ENCODE measurements around the gene RHAG.

The RHAG gene

GRCh38 chr6:49558238-49558637 lies 78.4 kb downstream of the RHAG start:
- Histone ChIP-seq H3K9ac (ENCODE audit: low read depth, low read length) (no peak overlapping the region), H3K36me3 (ENCODE audit: insufficient read depth, low read depth, low read length) (peaks cover 38% of the 10 kb centered on the region), H3K27ac (ENCODE audit: low read length) (no peak overlapping the region), H3K4me3 (ENCODE audit: low read length) (no peak overlapping the region), H3K9me3 (ENCODE audit: insufficient read depth, low read depth, low read length) (no peaks in the 10 kb centered on the region), H3K4me1 (ENCODE audit: insufficient read depth, low read length) (peaks cover 4% of the 10 kb centered on the region; the same call in 1 of the 2 replicates), H3K27me3 (ENCODE audit: insufficient read depth, low read length) (peaks cover 49% of the 10 kb centered on the region)

GRCh38 chr6:49557177-49557576 lies 79.5 kb downstream of the RHAG start:
- no peak overlapping the region for H3K4me3 ChIP-seq (ENCODE audit: low read length)
- H3K9me3 ChIP-seq (ENCODE audit: insufficient read depth, low read depth, low read length), result no peaks in the 10 kb centered on the region
- no peak overlapping the region for H3K27ac ChIP-seq (ENCODE audit: low read length)
- peaks cover 40% of the 10 kb centered on the region for H3K36me3 ChIP-seq (ENCODE audit: insufficient read depth, low read depth, low read length)
- no peak overlapping the region for H3K9ac ChIP-seq (ENCODE audit: low read depth, low read length)
- H3K27me3 ChIP-seq (ENCODE audit: insufficient read depth, low read length), result peaks cover 60% of the 10 kb centered on the region
- peaks cover 12% of the 10 kb centered on the region; the same call in 1 of the 2 replicates for H3K4me1 ChIP-seq (ENCODE audit: insufficient read depth, low read length)

GRCh38 chr6:49556429-49556837 lies 80.2 kb downstream of the RHAG start:
- Histone ChIP-seq H3K9ac (ENCODE audit: low read depth, low read length) (no peak overlapping the region), H3K9me3 (ENCODE audit: insufficient read depth, low read depth, low read length) (no peaks in the 10 kb centered on the region), H3K36me3 (ENCODE audit: insufficient read depth, low read depth, low read length) (peaks cover 40% of the 10 kb centered on the region), H3K27me3 (ENCODE audit: insufficient read depth, low read length) (peaks cover 66% of the 10 kb centered on the region), H3K27ac (ENCODE audit: low read length) (no peak overlapping the region), H3K4me3 (ENCODE audit: low read length) (no peak overlapping the region), H3K4me1 (ENCODE audit: insufficient read depth, low read length) (peaks cover 14% of the 10 kb centered on the region; the same call in 1 of the 2 replicates)

- no peak overlapping the region for H3K9ac ChIP-seq (ENCODE audit: low read depth, low read length)
- H3K27me3 ChIP-seq (ENCODE audit: insufficient read depth, low read length), result peaks cover 71% of the 10 kb centered on the region
- H3K4me3 ChIP-seq (ENCODE audit: low read length), result no peak overlapping the region
- H3K27ac ChIP-seq (ENCODE audit: low read length), result no peak overlapping the region
- peaks cover 40% of the 10 kb centered on the region for H3K36me3 ChIP-seq (ENCODE audit: insufficient read depth, low read depth, low read length)
- peaks cover 14% of the 10 kb centered on the region; the same call in 1 of the 2 replicates for H3K4me1 ChIP-seq (ENCODE audit: insufficient read depth, low read length)
- no peaks in the 10 kb centered on the region for H3K9me3 ChIP-seq (ENCODE audit: insufficient read depth, low read depth, low read length)
These were observed 80.7 kb downstream of the RHAG start for GRCh38 chr6:49555951-49556350.
